Mucosa of stomach (tissue), 1 donor: ENCODE measurements around the gene FAM53B.
"Not testable (repeated sequence)": the region's sequence is repeated elsewhere in the genome, so short reads cannot be mapped to it uniquely, and the experiment has no call there.

Experiments
- H3K27me3 ChIP-seq: one replicate; pipeline ENCODE4 v1.7.0; 2013; ENCODE audit warnings: mild to moderate bottlenecking, low read length; ENCODE audit not compliant: control insufficient read depth, insufficient read depth
- H3K36me3 ChIP-seq: one replicate; pipeline ENCODE4 v1.7.0; 2013; ENCODE audit warnings: low read length; ENCODE audit not compliant: control insufficient read depth, insufficient read depth
- H3K4me1 ChIP-seq: one replicate; pipeline ENCODE4 v1.7.0; 2013; ENCODE audit warnings: mild to moderate bottlenecking, low read length; ENCODE audit not compliant: control insufficient read depth, insufficient read depth
- H3K4me3 ChIP-seq: one replicate; pipeline ENCODE4 v1.7.0; 2013; ENCODE audit warnings: low read length
- H3K9ac ChIP-seq: one replicate; pipeline ENCODE4 v1.7.0; 2013; ENCODE audit warnings: mild to moderate bottlenecking, low read length, moderate library complexity
- H3K9me3 ChIP-seq: one replicate; pipeline ENCODE4 v1.7.0; 2013; ENCODE audit warnings: mild to moderate bottlenecking, low read length, moderate library complexity; ENCODE audit not compliant: control insufficient read depth
- donor health status: Pancreatic carcinoma.

FAM53B gene

DNA sequence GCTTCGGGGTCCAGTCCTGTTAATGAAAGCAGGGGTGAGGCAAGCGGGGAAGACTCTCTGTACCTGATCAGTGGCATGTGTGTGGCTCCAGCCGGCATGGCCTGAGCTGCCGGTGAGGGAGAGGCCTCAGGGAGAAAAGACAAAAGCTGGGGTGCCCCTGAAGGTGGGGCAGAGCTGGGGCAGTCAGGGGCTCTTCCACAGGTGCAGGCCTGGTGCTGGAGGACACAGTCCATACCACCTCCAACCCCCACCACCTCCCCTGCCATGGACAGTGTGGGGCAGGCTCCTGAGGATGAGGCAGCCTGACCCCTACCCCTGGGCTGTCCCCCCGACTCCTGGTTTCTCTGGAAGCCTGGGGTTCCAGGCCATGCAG, 153.1 kb downstream of the FAM53B start:
- no peaks in the 10 kb centered on the region for H3K9me3 ChIP-seq
- no peaks in the 10 kb centered on the region for H3K36me3 ChIP-seq
- H3K9ac ChIP-seq: no peak overlapping the region
- H3K4me1 ChIP-seq: peaks cover 13% of the 10 kb centered on the region
- H3K4me3 ChIP-seq: no peak overlapping the region
- peaks cover 3% of the 10 kb centered on the region for H3K27me3 ChIP-seq

- Histone ChIP-seq H3K4me1 (peaks cover 13% of the 10 kb centered on the region), H3K4me3 (no peak overlapping the region), H3K36me3 (no peaks in the 10 kb centered on the region), H3K27me3 (peaks cover 3% of the 10 kb centered on the region), H3K9ac (no peak overlapping the region), H3K9me3 (no peaks in the 10 kb centered on the region)
These were observed 153.7 kb downstream of the FAM53B start for GRCh38 chr10:124590216-124591122.

GRCh38 chr10:124589491-124590041, 154.6 kb downstream of the FAM53B start:
- Histone ChIP-seq H3K4me3 (no peak overlapping the region), H3K9me3 (no peaks in the 10 kb centered on the region), H3K9ac (peak overlapping the region; percentile 53), H3K4me1 (peaks cover 13% of the 10 kb centered on the region), H3K36me3 (no peaks in the 10 kb centered on the region), H3K27me3 (peaks cover 3% of the 10 kb centered on the region)

DNA sequence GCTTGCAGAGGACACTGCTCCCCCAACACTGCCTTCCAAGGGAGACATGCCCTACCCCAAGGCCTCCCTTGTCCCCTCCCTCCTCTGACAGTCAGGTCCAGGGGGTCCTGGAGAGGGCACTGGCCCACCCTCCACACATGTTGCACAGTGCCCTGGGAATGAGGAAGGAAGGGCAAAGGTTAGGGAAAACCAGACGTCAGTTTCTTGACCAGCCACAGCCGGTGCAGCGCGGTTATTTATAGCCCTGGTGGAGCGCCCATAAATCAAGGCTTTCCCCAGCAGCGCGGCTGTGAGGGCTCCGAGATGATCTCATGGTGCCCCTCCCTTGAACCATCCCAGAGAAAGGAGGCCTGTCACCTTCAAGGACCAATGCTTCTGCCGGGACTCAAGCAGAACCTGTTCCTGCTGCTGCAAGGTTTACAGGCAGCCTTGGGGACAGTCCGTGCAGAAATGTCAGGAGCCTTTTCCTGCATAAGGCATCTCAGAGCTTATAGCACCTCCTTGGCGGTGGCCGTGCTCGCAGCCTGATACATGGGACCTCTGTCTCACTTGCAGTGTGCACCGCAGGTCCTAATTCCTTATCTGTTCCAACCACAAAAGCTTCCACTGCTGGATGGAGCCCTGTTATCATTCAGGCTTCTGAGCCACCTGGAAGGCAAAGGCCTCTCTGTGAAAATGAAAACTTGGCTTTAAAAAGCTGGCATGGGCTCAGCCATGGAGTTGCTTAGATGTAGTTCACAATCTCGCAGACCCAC, 155.3 kb downstream of the FAM53B start:
- Histone ChIP-seq H3K4me3 (no peak overlapping the region), H3K9me3 (no peaks in the 10 kb centered on the region), H3K27me3 (peaks cover 3% of the 10 kb centered on the region), H3K9ac (no peak overlapping the region), H3K4me1 (peaks cover 13% of the 10 kb centered on the region), H3K36me3 (no peaks in the 10 kb centered on the region)

- H3K9ac ChIP-seq, H3K36me3 ChIP-seq, H3K9me3 ChIP-seq, H3K27me3 ChIP-seq, H3K4me3 ChIP-seq: not testable (repeated sequence)
- H3K4me1 ChIP-seq: peaks cover 13% of the 10 kb centered on the region
These were observed 155.8 kb downstream of the FAM53B start for GRCh38 chr10:124588341-124588735.

DNA sequence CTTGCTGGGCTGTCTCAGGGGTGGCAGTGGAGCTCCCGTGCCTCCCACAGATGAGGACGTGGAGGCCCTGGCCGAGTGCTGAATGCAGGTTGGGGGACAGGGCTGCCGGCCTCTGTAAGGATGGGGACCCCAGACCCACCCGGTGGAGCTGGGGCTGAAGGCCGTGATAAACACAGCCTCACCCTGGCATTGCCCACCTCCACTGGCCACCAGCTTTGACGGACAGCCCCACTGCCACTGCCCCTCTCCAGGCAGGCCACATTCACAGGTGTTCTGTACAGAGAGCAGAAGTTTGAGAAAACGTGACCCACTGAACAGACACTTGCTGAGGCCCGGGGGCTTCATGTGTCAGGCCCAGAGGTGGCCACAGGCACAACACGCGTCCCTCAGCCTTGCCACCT, 156.4 kb downstream of the FAM53B start:
- no peak overlapping the region for H3K9ac ChIP-seq
- no peak overlapping the region for H3K4me3 ChIP-seq
- no peaks in the 10 kb centered on the region for H3K9me3 ChIP-seq
- H3K27me3 ChIP-seq: peaks cover 3% of the 10 kb centered on the region
- H3K36me3 ChIP-seq: no peaks in the 10 kb centered on the region
- H3K4me1 ChIP-seq: peaks cover 13% of the 10 kb centered on the region

DNA sequence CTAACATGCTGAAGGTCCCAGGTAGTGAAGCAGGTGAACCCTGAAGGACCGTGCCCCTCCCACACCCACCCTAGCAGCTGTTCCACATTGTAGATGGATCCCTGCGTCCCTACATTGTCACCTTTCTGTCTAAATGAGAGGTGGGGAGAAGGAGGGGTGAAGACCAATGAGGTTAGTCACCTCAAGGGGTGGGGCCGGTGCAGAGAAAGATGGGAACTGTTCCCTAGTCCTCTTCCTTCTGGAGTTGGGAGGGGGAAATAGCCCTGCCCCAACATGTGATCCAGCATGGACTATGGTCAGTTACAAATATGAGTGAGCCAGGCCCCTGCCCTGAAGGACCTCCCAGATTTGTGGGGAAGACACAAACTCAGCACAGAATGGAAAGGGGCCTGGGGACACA, 158.0 kb downstream of the FAM53B start:
- Histone ChIP-seq H3K36me3 (no peaks in the 10 kb centered on the region), H3K9ac (no peak overlapping the region), H3K9me3 (no peaks in the 10 kb centered on the region), H3K4me3 (no peak overlapping the region), H3K27me3 (peaks cover 3% of the 10 kb centered on the region), H3K4me1 (peaks cover 13% of the 10 kb centered on the region)

- no peak overlapping the region for H3K4me3 ChIP-seq
- H3K27me3 ChIP-seq: no peaks in the 10 kb centered on the region
- H3K4me1 ChIP-seq: no peaks in the 10 kb centered on the region
- H3K36me3 ChIP-seq: no peaks in the 10 kb centered on the region
- H3K9ac ChIP-seq: no peak overlapping the region
- H3K9me3 ChIP-seq: no peaks in the 10 kb centered on the region
These were observed 165.2 kb downstream of the FAM53B start for GRCh38 chr10:124579011-124579399.

DNA sequence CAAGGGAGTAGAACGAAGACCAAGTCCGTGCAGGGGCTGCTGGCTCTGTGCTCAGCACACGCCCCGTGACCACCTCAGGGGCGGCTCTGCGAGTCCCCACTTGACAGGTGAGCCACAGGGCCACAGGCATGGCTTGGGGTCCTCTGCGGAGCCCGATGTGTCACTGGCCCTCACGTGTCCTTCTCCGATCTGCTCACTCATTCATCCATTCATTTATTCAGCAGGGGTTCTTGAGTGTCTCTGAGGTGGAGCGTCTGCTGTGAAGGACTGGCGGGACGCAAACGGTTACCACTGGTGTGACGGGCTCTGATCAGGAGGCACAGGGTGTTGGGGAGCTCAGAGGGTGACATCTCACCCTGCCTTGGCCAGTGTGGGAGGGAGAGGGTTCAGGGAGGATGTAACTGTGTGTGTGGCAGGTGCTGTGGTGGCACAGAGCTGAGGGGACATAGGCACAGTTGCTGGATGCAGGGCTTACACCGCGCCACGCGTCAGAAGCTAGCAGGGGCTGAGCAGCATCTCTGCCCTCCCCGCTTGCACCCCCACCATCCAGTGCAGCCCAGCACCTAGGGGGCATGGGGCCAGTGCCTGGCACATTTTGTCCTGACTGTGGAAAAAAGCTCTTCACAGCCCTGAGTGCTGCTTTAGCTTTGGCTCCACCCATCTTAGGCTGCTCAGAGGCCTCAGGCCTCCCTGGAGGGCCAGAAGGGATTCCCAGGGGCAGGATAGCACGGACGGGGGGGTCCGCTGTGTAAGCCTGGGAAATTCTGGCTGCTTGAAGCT, 165.8 kb downstream of the FAM53B start:
- H3K4me1 ChIP-seq: no peaks in the 10 kb centered on the region
- no peaks in the 10 kb centered on the region for H3K27me3 ChIP-seq
- no peaks in the 10 kb centered on the region for H3K36me3 ChIP-seq
- H3K9ac ChIP-seq: no peak overlapping the region
- no peak overlapping the region for H3K4me3 ChIP-seq
- no peaks in the 10 kb centered on the region for H3K9me3 ChIP-seq

GRCh38 chr10:124577651-124578050, 166.5 kb downstream of the FAM53B start:
- H3K4me1 ChIP-seq: no peaks in the 10 kb centered on the region
- H3K9me3 ChIP-seq: no peaks in the 10 kb centered on the region
- H3K4me3 ChIP-seq: no peak overlapping the region
- no peaks in the 10 kb centered on the region for H3K27me3 ChIP-seq
- no peaks in the 10 kb centered on the region for H3K36me3 ChIP-seq
- H3K9ac ChIP-seq: no peak overlapping the region

GRCh38 chr10:124576526-124577420, 167.4 kb downstream of the FAM53B start:
- H3K36me3 ChIP-seq: no peaks in the 10 kb centered on the region
- no peaks in the 10 kb centered on the region for H3K4me1 ChIP-seq
- H3K9ac ChIP-seq: no peak overlapping the region
- H3K9me3 ChIP-seq: no peaks in the 10 kb centered on the region
- no peak overlapping the region for H3K4me3 ChIP-seq
- no peaks in the 10 kb centered on the region for H3K27me3 ChIP-seq
